Measurements from ENCODE around the gene MBOAT7. TPM values are rescaled to one million over a fixed set of nuclear protein-coding genes. Genes with fewer than 3 reads are reported as not detected.

The MBOAT7 gene
- total and polyA plus RNA-seq, 8 donors, result 14.1 to 1,215 (median 48.7) TPM

DNA sequence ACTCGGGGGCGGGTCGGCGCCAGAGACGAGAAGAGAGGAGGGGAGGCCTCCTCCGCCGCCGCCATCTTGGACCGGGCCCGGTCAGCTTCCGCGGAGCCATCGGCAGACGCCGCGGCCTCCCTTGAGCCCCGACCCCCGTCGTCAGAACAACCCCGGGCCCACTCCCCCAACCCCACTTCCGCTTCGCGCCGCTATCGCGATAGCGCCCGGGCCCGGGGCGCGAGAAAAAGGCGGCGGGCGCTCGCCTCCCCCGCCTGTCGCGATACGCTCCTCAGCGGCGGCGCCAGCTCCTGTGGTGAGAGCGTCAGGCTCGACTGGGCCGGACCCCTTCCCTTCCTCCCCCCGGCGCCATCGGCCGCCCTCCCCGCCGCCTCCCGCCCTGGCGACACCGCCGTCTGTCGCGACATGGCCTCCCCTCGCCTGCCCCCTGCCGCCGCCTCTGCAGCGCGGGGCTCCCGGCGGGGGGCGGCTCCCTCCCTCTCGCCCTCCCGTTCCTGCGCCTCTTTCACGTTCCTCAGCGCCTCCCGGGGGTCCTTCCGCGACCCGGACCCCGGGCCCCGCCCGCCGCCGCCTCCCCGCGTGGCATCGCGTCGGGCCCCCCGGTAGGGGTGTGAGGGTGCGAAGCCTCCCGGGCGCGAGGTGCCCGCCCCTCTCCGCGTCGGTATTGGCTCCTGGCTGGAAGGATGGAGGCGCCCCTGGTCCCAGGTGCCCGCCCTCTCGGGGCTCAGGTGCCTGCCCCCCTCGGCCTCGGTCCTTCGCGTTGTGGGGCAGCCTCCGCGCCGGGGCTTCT lies 51.5 kb downstream of the MBOAT7 start, which contains the start of gene CNOT3:
Gene CNOT3 (plus strand): TSS at position 64 of the 790 bp plus-strand sequence. CDS start 5,217 bp downstream, outside the sequence.
- peak within 1 kb of the TSS; percentile 71 to 100 (median 95) for H3K4me3 ChIP-seq
- H3K27me3 ChIP-seq, result no peaks in the 10 kb centered on the region
- peak in 1 of 2 donors; percentile 65 for DNase-seq
- intact Hi-C loops (cut with DNase I; ENCODE audit: low total_unique reads), result no loop called here
- 0 to 1% (median 0%) methylated on average over 29 to 100 of the region's 103 CpGs for WGBS, 5 donors
- peaks cover 17 to 52% (median 49%) of the 10 kb centered on the region in 4 donors for H3K4me1 ChIP-seq
- H3K27ac ChIP-seq, result peak within 1 kb of the TSS; percentile 85 to 97 (median 93)
- peaks cover 5 to 38% (median 27%) of the 10 kb centered on the region in 4 donors for H3K36me3 ChIP-seq
- H3K9me3 ChIP-seq, result no peaks in the 10 kb centered on the region
- TF ChIP-seq, protein P1, sequence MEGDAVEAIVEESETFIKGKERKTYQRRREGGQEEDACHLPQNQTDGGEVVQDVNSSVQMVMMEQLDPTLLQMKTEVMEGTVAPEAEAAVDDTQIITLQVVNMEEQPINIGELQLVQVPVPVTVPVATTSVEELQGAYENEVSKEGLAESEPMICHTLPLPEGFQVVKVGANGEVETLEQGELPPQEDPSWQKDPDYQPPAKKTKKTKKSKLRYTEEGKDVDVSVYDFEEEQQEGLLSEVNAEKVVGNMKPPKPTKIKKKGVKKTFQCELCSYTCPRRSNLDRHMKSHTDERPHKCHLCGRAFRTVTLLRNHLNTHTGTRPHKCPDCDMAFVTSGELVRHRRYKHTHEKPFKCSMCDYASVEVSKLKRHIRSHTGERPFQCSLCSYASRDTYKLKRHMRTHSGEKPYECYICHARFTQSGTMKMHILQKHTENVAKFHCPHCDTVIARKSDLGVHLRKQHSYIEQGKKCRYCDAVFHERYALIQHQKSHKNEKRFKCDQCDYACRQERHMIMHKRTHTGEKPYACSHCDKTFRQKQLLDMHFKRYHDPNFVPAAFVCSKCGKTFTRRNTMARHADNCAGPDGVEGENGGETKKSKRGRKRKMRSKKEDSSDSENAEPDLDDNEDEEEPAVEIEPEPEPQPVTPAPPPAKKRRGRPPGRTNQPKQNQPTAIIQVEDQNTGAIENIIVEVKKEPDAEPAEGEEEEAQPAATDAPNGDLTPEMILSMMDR (IDR thresholded peaks at IDR 0.05), result no peak
- peak; percentile 74 to 92 (median 85) for TF ChIP-seq POLR2AphosphoS5 (IDR thresholded peaks at IDR 0.05)
- peak in 2 of 4 donors; percentile 63 to 69 for TF ChIP-seq POLR2A (IDR thresholded peaks at IDR 0.05)

DNA sequence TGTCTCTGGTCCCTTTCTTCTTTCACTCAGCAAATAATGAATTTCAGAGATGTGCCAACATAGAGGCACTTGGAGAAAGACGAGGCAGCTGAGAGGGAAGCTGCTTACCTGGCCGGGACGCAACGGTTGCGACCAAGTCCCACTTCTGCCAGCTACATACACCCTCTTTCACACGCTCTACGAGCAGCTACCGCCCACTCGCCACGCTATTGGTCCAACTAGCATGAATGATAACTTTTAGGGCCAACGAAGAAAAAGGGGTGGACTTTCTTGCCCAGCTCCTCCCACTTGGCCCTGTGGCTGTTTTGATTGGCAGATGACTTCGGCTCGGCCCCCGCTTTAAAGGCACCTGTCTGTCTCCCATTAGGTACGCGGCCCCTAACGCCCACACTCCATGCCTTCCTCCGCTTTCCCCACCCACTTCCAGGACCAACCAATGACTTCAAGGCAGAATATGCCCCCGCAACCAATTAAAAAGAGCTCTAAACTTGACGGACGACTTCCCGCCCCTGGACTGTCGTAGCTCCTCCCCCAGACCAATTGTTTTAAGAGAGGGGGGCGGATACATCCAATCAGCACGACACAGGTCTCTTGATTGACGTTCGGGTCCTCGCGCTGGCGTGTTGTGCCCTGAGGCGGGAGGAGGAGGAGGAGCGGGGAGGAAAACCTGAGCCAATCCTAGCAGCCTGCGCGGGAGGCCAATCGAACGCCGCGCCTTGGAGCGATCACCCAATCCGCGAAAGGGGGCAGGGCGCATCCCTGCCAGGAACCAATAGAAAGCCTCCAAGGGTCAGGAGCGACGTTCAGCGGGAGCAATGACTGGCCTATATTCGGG lies 52.3 kb downstream of the MBOAT7 start:
- peaks cover 17 to 52% (median 48%) of the 10 kb centered on the region in 4 donors for H3K4me1 ChIP-seq
- H3K27me3 ChIP-seq, result no peaks in the 10 kb centered on the region
- intact Hi-C loops (cut with DNase I; ENCODE audit: low total_unique reads), result no loop called here
- WGBS, 5 donors, result 0 to 1% (median 0%) methylated on average over 43 to 46 of the region's 46 CpGs
- peak overlapping the region; percentile 71 to 100 (median 95) for H3K4me3 ChIP-seq
- TF ChIP-seq POLR2AphosphoS5 (IDR thresholded peaks at IDR 0.05) (peak in 2 of 3 donors; percentile 64 to 91), EP300 (IDR thresholded peaks at IDR 0.05) (no peak)
- peak; percentile 99 to 100 for DNase-seq
- peak overlapping the region; percentile 85 to 97 (median 93) for H3K27ac ChIP-seq
- no peaks in the 10 kb centered on the region for H3K9me3 ChIP-seq
- H3K36me3 ChIP-seq, result peaks cover 0 to 38% (median 25%) of the 10 kb centered on the region in 4 donors

DNA sequence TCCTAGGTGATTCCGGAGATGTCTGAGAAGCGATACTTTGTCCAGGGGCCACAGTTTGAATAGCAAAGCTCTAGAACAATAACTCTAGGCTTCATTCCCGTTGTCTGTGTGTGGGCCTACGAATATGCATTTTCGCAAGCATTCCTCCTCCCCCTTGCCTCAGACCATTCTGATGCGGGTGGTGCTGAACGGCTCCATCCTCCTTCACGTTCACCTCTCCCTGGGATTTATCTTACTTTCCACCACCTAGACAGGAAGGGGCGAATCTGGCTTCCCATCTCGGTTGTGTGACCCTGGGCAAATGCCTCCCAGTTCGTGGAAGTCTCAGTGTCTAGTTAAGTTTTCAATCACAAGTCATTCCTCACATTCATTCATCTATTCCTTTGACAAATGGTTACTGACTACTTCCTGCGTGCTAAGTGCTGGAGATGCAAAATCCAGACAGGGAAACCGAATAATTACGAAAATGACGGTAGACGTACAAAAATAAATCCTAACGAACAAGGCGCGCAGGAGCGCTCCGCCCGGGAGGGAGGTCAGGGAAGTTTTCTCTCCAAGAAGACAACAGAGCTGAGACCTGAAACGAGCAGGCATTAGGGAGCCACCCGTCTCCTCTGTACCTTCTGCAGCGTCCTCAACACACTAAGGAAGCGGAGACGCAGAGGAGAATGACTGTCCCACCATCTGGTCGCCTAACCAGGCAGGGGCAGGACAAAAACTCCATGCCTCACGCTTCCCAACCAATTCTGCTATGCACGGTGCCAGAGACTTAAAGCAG lies 53.1 kb downstream of the MBOAT7 start:
- Histone ChIP-seq H3K36me3 (peaks cover 6 to 39% (median 29%) of the 10 kb centered on the region in 4 donors), H3K4me3 (peak overlapping the region; percentile 46 to 67 (median 54)), H3K27me3 (no peaks in the 10 kb centered on the region), H3K27ac (peak overlapping the region; percentile 22 to 78 (median 69)), H3K4me1 (peaks cover 17 to 46% (median 44%) of the 10 kb centered on the region in 4 donors), H3K9me3 (no peaks in the 10 kb centered on the region)
- TF ChIP-seq, protein P1 (IDR thresholded peaks at IDR 0.05), result no peak
- TF ChIP-seq POLR2A (IDR thresholded peaks at IDR 0.05), result no peak
- intact Hi-C loops (cut with DNase I; ENCODE audit: low total_unique reads), result no loop called here
- WGBS, 5 donors, result 3 to 8% (median 4%) methylated on average over 30 of the region's 30 CpGs
- peak in 1 of 2 donors; percentile 27 for DNase-seq

DNA sequence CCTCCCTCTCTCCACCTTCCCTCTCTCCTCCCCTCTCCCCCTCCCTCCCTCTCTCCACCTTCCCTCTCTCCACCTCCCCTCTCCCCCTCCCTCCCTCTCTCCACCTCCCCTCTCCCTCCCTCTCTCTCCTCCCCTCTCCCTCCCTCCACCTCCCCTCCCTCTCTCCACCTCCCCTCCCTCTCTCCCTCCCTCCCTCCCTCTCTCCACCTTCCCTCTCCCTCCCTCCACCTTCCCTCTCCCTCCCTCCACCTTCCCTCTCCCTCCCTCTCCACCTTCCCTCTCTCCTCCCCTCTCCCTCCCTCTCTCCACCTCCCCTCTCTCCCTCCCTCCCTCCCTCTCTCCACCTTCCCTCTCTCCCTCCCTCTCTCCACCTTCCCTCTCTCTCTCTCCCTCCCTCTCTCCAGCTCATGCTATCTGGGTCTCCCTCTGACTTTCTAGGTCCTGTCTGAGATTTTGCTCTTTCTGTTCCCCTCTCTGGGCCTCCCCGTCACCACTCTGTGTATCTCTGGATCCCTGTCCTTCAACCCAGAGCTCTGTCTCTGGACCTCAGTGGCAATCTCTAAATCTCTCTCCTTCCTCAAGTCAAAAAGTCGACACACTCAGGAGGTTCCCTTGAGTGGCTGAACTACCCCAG lies 55.3 kb downstream of the MBOAT7 start:
- 51 to 67% (median 58%) methylated on average over 2 of the region's 2 CpGs for WGBS, 5 donors
- intact Hi-C loops (cut with DNase I; ENCODE audit: low total_unique reads), result no loop called here
- H3K4me1 ChIP-seq, result peaks cover 7 to 25% (median 22%) of the 10 kb centered on the region in 4 donors

More for the DNA sequence above, 55.3 kb downstream of the MBOAT7 start:
- no peak overlapping the region for H3K27ac ChIP-seq
- TF ChIP-seq EP300 (IDR thresholded peaks at IDR 0.05), result no peak
- TF ChIP-seq, protein P1 (IDR thresholded peaks at IDR 0.05), result no peak
- TF ChIP-seq POLR2AphosphoS5 (IDR thresholded peaks at IDR 0.05), result no peak
- TF ChIP-seq POLR2A (IDR thresholded peaks at IDR 0.05), result no peak
- no peak for DNase-seq
- H3K4me3 ChIP-seq, result no peak overlapping the region
- no peaks in the 10 kb centered on the region for H3K9me3 ChIP-seq
- H3K36me3 ChIP-seq, result peaks cover 22 to 43% (median 36%) of the 10 kb centered on the region in 4 donors
- no peaks in the 10 kb centered on the region for H3K27me3 ChIP-seq

Measured in stomach (tissue), 9 donors.